ENCODE measurements around the gene PLD1.

The PLD1 gene

DNA sequence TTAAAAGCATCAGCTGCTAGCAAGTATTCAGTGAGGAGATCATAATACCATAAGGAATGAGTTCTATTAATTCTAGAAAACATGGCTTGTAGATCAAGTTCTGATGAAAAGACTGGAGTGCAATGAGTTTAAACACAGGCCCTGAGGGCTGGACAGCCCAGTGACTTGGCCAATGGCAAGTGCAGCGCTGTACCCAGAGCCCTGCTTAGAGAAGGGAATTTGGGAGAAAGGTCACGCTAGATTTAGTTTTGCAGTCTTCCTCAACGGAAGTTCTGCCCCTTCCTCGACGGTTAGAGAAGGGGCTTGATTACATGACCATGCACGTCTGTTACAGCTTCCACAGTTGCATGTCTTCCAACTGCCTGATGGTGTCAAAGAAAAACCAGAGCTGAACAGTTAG, 36.9 kb upstream of the PLD1 start:
- TF ChIP-seq, protein P1, sequence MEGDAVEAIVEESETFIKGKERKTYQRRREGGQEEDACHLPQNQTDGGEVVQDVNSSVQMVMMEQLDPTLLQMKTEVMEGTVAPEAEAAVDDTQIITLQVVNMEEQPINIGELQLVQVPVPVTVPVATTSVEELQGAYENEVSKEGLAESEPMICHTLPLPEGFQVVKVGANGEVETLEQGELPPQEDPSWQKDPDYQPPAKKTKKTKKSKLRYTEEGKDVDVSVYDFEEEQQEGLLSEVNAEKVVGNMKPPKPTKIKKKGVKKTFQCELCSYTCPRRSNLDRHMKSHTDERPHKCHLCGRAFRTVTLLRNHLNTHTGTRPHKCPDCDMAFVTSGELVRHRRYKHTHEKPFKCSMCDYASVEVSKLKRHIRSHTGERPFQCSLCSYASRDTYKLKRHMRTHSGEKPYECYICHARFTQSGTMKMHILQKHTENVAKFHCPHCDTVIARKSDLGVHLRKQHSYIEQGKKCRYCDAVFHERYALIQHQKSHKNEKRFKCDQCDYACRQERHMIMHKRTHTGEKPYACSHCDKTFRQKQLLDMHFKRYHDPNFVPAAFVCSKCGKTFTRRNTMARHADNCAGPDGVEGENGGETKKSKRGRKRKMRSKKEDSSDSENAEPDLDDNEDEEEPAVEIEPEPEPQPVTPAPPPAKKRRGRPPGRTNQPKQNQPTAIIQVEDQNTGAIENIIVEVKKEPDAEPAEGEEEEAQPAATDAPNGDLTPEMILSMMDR (IDR thresholded peaks at IDR 0.05; ENCODE audit: poor library complexity, severe bottlenecking): no peak
- Histone ChIP-seq H3K36me3 (ENCODE audit: low read depth) (no peaks in the 10 kb centered on the region), H3K27ac (ENCODE audit: poor library complexity, severe bottlenecking) (no peak overlapping the region), H3K4me3 (ENCODE audit: severe bottlenecking) (no peak overlapping the region), H3K4me1 (ENCODE audit: insufficient read depth, poor library complexity, severe bottlenecking) (no peaks in the 10 kb centered on the region), H3K9me3 (ENCODE audit: severe bottlenecking) (no peaks in the 10 kb centered on the region), H3K27me3 (ENCODE audit: insufficient read depth, poor library complexity, severe bottlenecking) (no peaks in the 10 kb centered on the region)
- ATAC-seq (ENCODE audit: low read depth) (no peak), DNase-seq (ENCODE audit: low spot score) (no peak)

DNA sequence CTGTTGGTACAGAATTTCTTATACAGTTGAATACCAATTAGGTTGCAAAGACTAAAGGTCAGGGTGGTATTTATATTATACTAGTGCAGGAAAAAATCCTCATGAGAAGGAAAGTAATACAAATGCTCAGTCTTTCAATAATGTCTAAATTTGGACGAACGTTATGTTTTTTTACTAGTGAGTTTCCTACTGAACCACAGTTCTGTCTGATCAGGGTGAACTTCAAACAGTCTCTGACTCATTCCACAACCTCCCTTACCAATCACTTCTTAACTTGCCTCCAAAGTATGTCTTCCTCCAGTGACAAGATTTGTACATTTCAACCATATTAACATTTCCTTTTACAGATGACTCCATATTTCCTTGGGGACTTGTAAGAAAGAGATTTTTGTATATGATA, 36.3 kb upstream of the PLD1 start:
- no peak for ATAC-seq (ENCODE audit: low read depth)

DNA sequence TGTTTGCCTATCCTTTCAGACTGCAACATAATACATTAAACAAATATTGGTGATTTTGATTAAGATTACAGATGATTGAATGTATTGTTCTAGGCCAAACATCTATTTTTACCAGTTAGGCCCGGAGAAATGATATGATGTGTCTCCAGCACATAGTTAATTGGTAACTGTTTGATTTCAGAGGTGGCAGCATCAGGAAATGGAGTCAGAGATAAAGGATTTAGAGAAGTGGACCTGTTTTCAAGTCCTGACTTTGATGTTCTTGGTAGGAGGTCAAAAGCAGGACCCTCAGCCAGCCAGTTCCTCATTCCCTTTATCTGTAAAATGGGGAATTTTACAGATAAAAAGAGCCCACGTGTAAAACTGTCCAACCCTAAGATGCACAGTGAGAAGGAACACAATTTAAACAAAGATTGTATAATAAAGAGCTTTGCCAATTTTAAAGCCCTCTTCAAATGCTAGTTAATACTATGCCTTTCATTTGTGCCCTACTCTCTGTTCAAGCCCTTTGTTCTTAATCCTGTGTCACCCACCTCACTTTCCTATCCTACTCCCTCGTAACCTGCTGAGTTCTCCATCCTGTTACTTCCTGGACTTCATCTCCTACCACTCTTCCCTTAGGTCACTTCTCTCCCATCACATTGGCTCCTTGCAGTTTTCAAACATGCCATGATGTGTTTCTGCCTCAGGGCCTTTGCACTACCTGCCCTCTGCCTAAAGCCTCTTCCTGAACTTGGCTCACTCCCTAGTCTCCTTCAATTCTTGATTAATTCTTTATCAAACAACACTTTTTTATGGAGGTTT, 35.4 kb upstream of the PLD1 start:
- ATAC-seq (ENCODE audit: low read depth) (no peak), DNase-seq (ENCODE audit: low spot score) (no peak)
- H3K36me3 ChIP-seq (ENCODE audit: low read depth): no peaks in the 10 kb centered on the region
- no peaks in the 10 kb centered on the region for H3K27me3 ChIP-seq (ENCODE audit: insufficient read depth, poor library complexity, severe bottlenecking)
- H3K27ac ChIP-seq (ENCODE audit: poor library complexity, severe bottlenecking): no peak overlapping the region
- no peaks in the 10 kb centered on the region for H3K4me1 ChIP-seq (ENCODE audit: insufficient read depth, poor library complexity, severe bottlenecking)
- H3K4me3 ChIP-seq (ENCODE audit: severe bottlenecking): no peak overlapping the region
- no peaks in the 10 kb centered on the region for H3K9me3 ChIP-seq (ENCODE audit: severe bottlenecking)
- TF ChIP-seq, protein P1 (IDR thresholded peaks at IDR 0.05; ENCODE audit: poor library complexity, severe bottlenecking): no peak

More for the DNA sequence above, 36.3 kb upstream of the PLD1 start:
- TF ChIP-seq, protein P1 (IDR thresholded peaks at IDR 0.05; ENCODE audit: poor library complexity, severe bottlenecking): no peak
- no peak for DNase-seq (ENCODE audit: low spot score)
- no peaks in the 10 kb centered on the region for H3K27me3 ChIP-seq (ENCODE audit: insufficient read depth, poor library complexity, severe bottlenecking)
- no peaks in the 10 kb centered on the region for H3K36me3 ChIP-seq (ENCODE audit: low read depth)
- no peak overlapping the region for H3K4me3 ChIP-seq (ENCODE audit: severe bottlenecking)
- no peak overlapping the region for H3K27ac ChIP-seq (ENCODE audit: poor library complexity, severe bottlenecking)
- no peaks in the 10 kb centered on the region for H3K4me1 ChIP-seq (ENCODE audit: insufficient read depth, poor library complexity, severe bottlenecking)
- H3K9me3 ChIP-seq (ENCODE audit: severe bottlenecking): no peaks in the 10 kb centered on the region

DNA sequence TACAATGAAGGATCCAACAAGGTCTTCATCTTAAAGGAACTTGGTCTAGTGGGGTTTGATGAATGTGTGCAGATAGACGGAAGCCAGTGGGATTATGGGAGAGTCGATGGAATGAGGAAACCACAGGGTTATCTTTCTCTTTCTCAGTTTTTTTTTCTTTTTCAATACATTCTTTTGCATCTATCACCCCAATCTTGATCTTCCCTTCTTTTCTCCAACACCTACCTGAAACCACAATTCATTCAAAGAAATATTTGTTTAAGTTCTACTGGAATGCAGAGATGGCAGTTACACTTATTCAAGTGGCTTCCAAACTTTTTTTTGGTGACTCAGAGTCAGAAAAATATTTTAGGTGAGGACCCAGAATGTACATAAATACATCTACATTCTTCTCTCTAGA, 34.6 kb upstream of the PLD1 start:
- Histone ChIP-seq H3K36me3 (ENCODE audit: low read depth) (no peaks in the 10 kb centered on the region), H3K4me1 (ENCODE audit: insufficient read depth, poor library complexity, severe bottlenecking) (no peaks in the 10 kb centered on the region), H3K4me3 (ENCODE audit: severe bottlenecking) (no peak overlapping the region), H3K27me3 (ENCODE audit: insufficient read depth, poor library complexity, severe bottlenecking) (no peaks in the 10 kb centered on the region), H3K9me3 (ENCODE audit: severe bottlenecking) (no peaks in the 10 kb centered on the region), H3K27ac (ENCODE audit: poor library complexity, severe bottlenecking) (no peak overlapping the region)
- ATAC-seq (ENCODE audit: low read depth) (no peak), DNase-seq (ENCODE audit: low spot score) (no peak)
- TF ChIP-seq, protein P1 (IDR thresholded peaks at IDR 0.05; ENCODE audit: poor library complexity, severe bottlenecking): no peak

DNA sequence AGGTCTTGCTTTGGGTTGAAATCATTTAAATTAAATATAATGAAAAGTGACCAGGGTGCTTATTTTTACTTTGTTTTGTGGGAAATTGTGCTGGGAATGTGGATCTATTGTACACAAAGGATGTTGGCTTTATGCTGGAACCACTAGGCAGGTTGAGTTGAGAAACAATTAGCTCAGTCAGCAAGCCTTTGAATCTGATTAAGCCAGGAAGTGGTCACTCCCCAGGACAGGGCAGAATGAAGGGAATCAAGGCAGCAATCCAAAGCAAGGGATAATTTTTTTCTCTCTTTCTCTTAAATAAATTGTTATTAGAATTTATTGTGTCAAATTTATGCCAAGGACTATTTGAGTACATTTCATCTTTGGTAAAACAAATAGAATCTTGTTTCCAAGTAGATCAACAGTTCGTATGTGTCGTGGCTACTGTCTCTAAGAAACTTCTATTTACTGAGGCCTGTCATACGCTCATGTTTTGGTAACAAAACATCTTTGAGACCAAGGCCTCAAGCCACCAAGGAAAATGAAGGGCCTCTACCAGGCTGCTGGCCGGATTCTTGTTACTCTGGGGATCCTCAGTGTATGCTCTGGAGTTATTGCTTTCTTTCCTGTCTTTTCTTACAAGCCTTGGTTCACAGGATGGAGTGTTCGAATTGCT, 32.7 kb upstream of the PLD1 start, which contains the start of gene TMEM212:
Gene TMEM212, plus strand, starts transcription at position 486 of the 655 bp plus-strand sequence. Its CDS starts 35 bp downstream, at position 521.
- Histone ChIP-seq H3K27me3 (ENCODE audit: insufficient read depth, poor library complexity, severe bottlenecking) (no peaks in the 10 kb centered on the region), H3K9me3 (ENCODE audit: severe bottlenecking) (no peaks in the 10 kb centered on the region), H3K27ac (ENCODE audit: poor library complexity, severe bottlenecking) (no peak within 1 kb of the TSS), H3K4me1 (ENCODE audit: insufficient read depth, poor library complexity, severe bottlenecking) (no peaks in the 10 kb centered on the region), H3K4me3 (ENCODE audit: severe bottlenecking) (no peak within 1 kb of the TSS), H3K36me3 (ENCODE audit: low read depth) (no peaks in the 10 kb centered on the region)
- TF ChIP-seq, protein P1 (IDR thresholded peaks at IDR 0.05; ENCODE audit: poor library complexity, severe bottlenecking): no peak
- ATAC-seq (ENCODE audit: low read depth) (no peak), DNase-seq (ENCODE audit: low spot score) (no peak)
